Thyroid gland (tissue), 4 donors: ENCODE measurements around the gene NAP1L4. TPM values are rescaled to one million over a fixed set of nuclear protein-coding genes. Genes with fewer than 3 reads are reported as not detected.

Experiments
- DNase-seq, 2 donors: peaks; one replicate each; pipeline ENCODE4 v3.0.0-alpha.2; 2019
- H3K27ac ChIP-seq, 3 donors: fragments of 200-600 bp; sonication (generic); 1 replicate in 2 of 3; 2 replicates in 1 of 3; pipeline ENCODE4 v1.5.1; 2016 to 2019; ENCODE audit warnings: mild to moderate bottlenecking in 1 of 3, moderate library complexity in 1 of 3
- H3K27me3 ChIP-seq: fragments of 200-600 bp; sonication (generic); one replicate; pipeline ENCODE4 v1.5.1; 2019
- H3K36me3 ChIP-seq, 2 donors: fragments of 200-600 bp; sonication (generic); one replicate each; pipeline ENCODE4 v1.5.1; 2016 to 2019
- H3K4me1 ChIP-seq, 2 donors: fragments of 200-600 bp; sonication (generic); one replicate each; pipeline ENCODE4 v1.5.1; 2017 to 2019
- H3K4me3 ChIP-seq, 3 donors: fragments of 200-600 bp; sonication (generic); replicated peaks in 1 of 3; 1 replicate in 2 of 3; 2 replicates in 1 of 3; pipeline ENCODE4 v1.5.1; 2016; ENCODE audit warnings: mild to moderate bottlenecking in 1 of 3
- H3K9me3 ChIP-seq: fragments of 200-600 bp; sonication (generic); one replicate; pipeline ENCODE4 v1.5.1; 2017
- CTCF ChIP-seq, 6 experiments: fragments of 200-600 bp in 3 of 6; fragments of 450-650 bp in 3 of 6; sonication (generic) in 3 of 6; IDR thresholded peaks; one replicate each; pipeline ENCODE4 v1.5.1; 2016 to 2019; ENCODE audit warnings: antibody characterized with exemption in 6 of 6, mild to moderate bottlenecking in 2 of 6, inconsistent platforms in 1 of 6, moderate library complexity in 1 of 6
- POLR2A ChIP-seq, 2 donors: fragments of 450-650 bp; IDR thresholded peaks; one replicate each; pipeline ENCODE4 v1.6.1; 2017; ENCODE audit warnings: antibody characterized with exemption in 2 of 2, mild to moderate bottlenecking in 2 of 2, moderate library complexity in 1 of 2
- WGBS, 2 donors: methylation state at CpG; one replicate each; pipeline ENCODE4 v1.1.5; 2017; 5-methylcytosine and 5-hydroxymethylcytosine counted together
- intact Hi-C: fragments of 100-400 bp; cut with DNase I; formaldehyde crosslinking; loops from one replicate; pipeline ENCODE4 v1.15.1; 2023
- total RNA-seq, 4 donors: library from RNA; depleted of rRNA; stranded (reverse); fragments of >200 nt; gene quantifications; one replicate each; pipeline ENCODE4 v1.2.3, GENCODE V29; 2016

The NAP1L4 gene
- total RNA-seq, 4 donors from 2014 or later, result 104 to 117 (median 108) TPM

- Histone ChIP-seq H3K4me1 (peaks cover 2 to 6% of the 10 kb centered on the region in 2 donors), H3K27ac (no peak overlapping the region), H3K9me3 (no peaks in the 10 kb centered on the region), H3K4me3 (no peak overlapping the region), H3K27me3 (no peaks in the 10 kb centered on the region), H3K36me3 (peaks cover 51 to 53% of the 10 kb centered on the region in 2 donors)
- no peak for DNase-seq
- WGBS, 2 donors, result 78 to 85% methylated on average over 5 of the region's 5 CpGs
- intact Hi-C loops, result loop anchor here (5.0 kb wide), 1 partner anchor 181 kb away; the partner anchor contains the start of gene MRGPRG
- TF ChIP-seq POLR2A (IDR thresholded peaks at IDR 0.05) (no peak), CTCF (IDR thresholded peaks at IDR 0.05) (no peak)
Measured at GRCh38 chr11:3036419-3036818, 44.3 kb upstream of the NAP1L4 start.

- DNase-seq, result no peak
- intact Hi-C loops, result loop anchor here (5.0 kb wide), 1 partner anchor 182 kb away; the partner anchor contains the start of gene MRGPRG
- no peak overlapping the region for H3K4me3 ChIP-seq
- TF ChIP-seq CTCF (IDR thresholded peaks at IDR 0.05), result no peak
- TF ChIP-seq POLR2A (IDR thresholded peaks at IDR 0.05), result no peak
- H3K4me1 ChIP-seq, result no peaks in the 10 kb centered on the region
- peaks cover 48 to 51% of the 10 kb centered on the region in 2 donors for H3K36me3 ChIP-seq
- H3K27ac ChIP-seq, result no peak overlapping the region
- H3K9me3 ChIP-seq, result no peaks in the 10 kb centered on the region
- no peaks in the 10 kb centered on the region for H3K27me3 ChIP-seq
Measured at GRCh38 chr11:3035333-3035732, 43.2 kb upstream of the NAP1L4 start.

GRCh38 chr11:3030289-3031070 lies 38.4 kb upstream of the NAP1L4 start:
- intact Hi-C loops, result no loop called here
- Histone ChIP-seq H3K27ac (no peak overlapping the region), H3K9me3 (no peaks in the 10 kb centered on the region), H3K4me1 (no peaks in the 10 kb centered on the region), H3K4me3 (no peak overlapping the region), H3K36me3 (peaks cover 40 to 46% of the 10 kb centered on the region in 2 donors), H3K27me3 (no peaks in the 10 kb centered on the region)
- no peak for DNase-seq
- no peak for TF ChIP-seq POLR2A (IDR thresholded peaks at IDR 0.05)
- no peak for TF ChIP-seq CTCF (IDR thresholded peaks at IDR 0.05)
- WGBS, 2 donors, result 82 to 86% methylated on average over 18 of the region's 18 CpGs

- Histone ChIP-seq H3K27ac (no peak overlapping the region), H3K36me3 (peaks cover 40 to 49% of the 10 kb centered on the region in 2 donors), H3K9me3 (no peaks in the 10 kb centered on the region), H3K4me3 (no peak overlapping the region), H3K27me3 (no peaks in the 10 kb centered on the region), H3K4me1 (no peaks in the 10 kb centered on the region)
- no peak for DNase-seq
- 96 to 98% methylated on average over 9 of the region's 9 CpGs for WGBS, 2 donors
- TF ChIP-seq CTCF (IDR thresholded peaks at IDR 0.05) (no peak), POLR2A (IDR thresholded peaks at IDR 0.05) (no peak)
- intact Hi-C loops, result no loop called here
Measured at GRCh38 chr11:3028813-3029212, 36.7 kb upstream of the NAP1L4 start.

GRCh38 chr11:3026803-3027202 lies 34.7 kb upstream of the NAP1L4 start:
- no peak overlapping the region for H3K27ac ChIP-seq
- 92 to 94% methylated on average over 8 of the region's 8 CpGs for WGBS, 2 donors
- H3K9me3 ChIP-seq, result no peaks in the 10 kb centered on the region
- DNase-seq, result no peak
- peaks cover 40 to 49% of the 10 kb centered on the region in 2 donors for H3K36me3 ChIP-seq
- H3K4me1 ChIP-seq, result no peaks in the 10 kb centered on the region
- intact Hi-C loops, result no loop called here
- H3K4me3 ChIP-seq, result no peak overlapping the region
- H3K27me3 ChIP-seq, result no peaks in the 10 kb centered on the region
- TF ChIP-seq CTCF (IDR thresholded peaks at IDR 0.05) (no peak), POLR2A (IDR thresholded peaks at IDR 0.05) (no peak)
